ACC112 (cell line): ENCODE measurements around the gene AFG1L.
"Not testable (repeated sequence)": the region's sequence is repeated elsewhere in the genome, so short reads cannot be mapped to it uniquely, and the experiment has no call there.

Experiments
- H2AFZ ChIP-seq: fragments of 200-600 bp; sonication (generic); one replicate; pipeline ENCODE4 v1.6.0; 2017; ENCODE audit warnings: antibody characterized with exemption, low read length; ENCODE audit not compliant: unreplicated experiment
- H3K27ac ChIP-seq: fragments of 200-600 bp; sonication (generic); 2 replicates; pipeline ENCODE4 v1.5.1; 2014; ENCODE audit warnings: low read depth, mild to moderate bottlenecking, antibody characterized with exemption, low read length, moderate library complexity
- H3K27me3 ChIP-seq: fragments of 200-600 bp; sonication (generic); 2 replicates; pipeline ENCODE4 v1.6.1; 2014; ENCODE audit warnings: mild to moderate bottlenecking, antibody characterized with exemption, low read length, moderate library complexity, mixed read lengths; ENCODE audit not compliant: insufficient read depth
- H3K36me3 ChIP-seq: fragments of 200-600 bp; sonication (generic); 2 replicates; pipeline ENCODE4 v1.6.1; 2016; ENCODE audit warnings: mild to moderate bottlenecking, antibody characterized with exemption, low read length, moderate library complexity, mixed read lengths; ENCODE audit not compliant: insufficient read depth
- H3K4me1 ChIP-seq: fragments of 200-600 bp; sonication (generic); one replicate; pipeline ENCODE4 v1.6.1; 2016; ENCODE audit warnings: low read length, mixed read lengths; ENCODE audit not compliant: insufficient read depth, unreplicated experiment, control insufficient read depth
- H3K4me3 ChIP-seq: fragments of 200-600 bp; sonication (generic); 2 replicates; pipeline ENCODE4 v1.5.1; 2014; ENCODE audit warnings: mild to moderate bottlenecking, low read depth, low read length
- H3K79me2 ChIP-seq: fragments of 200-600 bp; sonication (generic); one replicate; pipeline ENCODE4 v1.6.0; 2016; ENCODE audit warnings: low read length; ENCODE audit not compliant: control insufficient read depth, unreplicated experiment, insufficient read depth

Gene AFG1L

DNA sequence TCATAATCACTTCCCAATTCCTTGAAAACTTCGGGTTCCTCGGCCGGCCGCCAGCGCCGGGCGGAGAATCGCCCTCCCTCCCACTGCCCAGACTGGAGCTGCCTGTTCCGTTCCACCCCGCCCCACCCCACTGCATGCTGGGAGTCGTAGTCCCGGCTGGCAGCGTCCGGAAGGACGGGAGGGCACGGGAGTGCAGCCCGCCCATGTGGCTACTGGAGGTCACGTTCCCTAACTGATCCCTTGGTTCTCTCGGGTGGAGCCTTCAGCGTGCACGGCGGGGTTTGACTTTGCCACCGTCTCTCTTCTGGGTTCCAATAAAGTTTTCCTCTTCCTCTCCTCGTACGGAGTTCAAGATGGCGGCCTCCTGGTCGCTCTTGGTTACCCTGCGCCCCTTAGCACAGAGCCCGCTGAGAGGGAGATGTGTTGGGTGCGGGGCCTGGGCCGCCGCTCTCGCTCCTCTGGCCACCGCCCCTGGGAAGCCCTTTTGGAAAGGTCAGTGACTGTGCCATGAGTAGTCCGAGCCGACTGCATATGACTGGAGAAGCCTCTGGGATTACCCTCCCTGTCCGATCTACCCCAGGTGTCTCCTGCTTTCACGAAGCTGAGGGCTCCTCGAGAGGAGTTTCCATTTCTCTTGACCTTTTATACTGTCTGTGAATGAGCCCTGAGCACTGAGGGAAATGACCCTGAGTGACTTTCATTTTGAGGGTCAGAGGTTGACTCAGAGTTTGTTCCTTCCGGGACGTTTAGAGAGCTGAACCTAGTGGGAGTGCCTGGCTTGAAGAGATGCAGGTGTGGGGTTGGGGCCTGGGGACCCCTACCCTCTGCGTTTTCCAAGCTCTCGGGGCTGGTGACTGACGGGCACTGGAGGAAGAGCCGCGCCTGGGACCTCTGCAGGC lies at the start of gene AFG1L:
AFG1L (plus strand) TSS at position 328 of the 899 bp plus-strand sequence; CDS start at position 354, 26 bp downstream.
- peaks cover 10% of the 10 kb centered on the region for H3K79me2 ChIP-seq
- H2AFZ ChIP-seq = peak within 1 kb of the TSS; percentile 99
- H3K36me3 ChIP-seq = no peaks in the 10 kb centered on the region
- peak within 1 kb of the TSS; percentile 85 for H3K27ac ChIP-seq
- H3K4me1 ChIP-seq = no peaks in the 10 kb centered on the region
- H3K4me3 ChIP-seq = peak within 1 kb of the TSS; percentile 98
- no peaks in the 10 kb centered on the region for H3K27me3 ChIP-seq

DNA sequence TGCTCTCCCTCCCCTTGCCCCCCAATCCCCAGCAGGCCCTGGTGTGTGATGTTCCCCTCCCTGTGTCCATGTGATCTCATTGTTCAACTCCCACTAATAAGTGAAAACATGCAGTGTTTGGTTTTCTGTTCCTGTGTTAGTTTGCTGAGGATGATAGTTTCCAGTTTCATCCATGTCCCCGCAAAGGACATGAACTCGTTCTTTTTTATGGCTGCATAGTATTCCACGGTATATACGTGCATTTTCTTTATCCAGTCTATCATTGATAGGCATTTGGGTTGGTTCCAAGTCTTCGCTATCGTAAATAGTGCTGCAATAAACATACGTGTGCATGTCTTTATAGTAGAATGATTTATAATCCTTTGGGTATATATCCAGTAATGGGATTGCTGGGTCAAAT lies 49.8 kb upstream of the AFG1L start:
- peaks cover 68% of the 10 kb centered on the region for H3K79me2 ChIP-seq
- H3K4me3 ChIP-seq, H3K27me3 ChIP-seq, H3K27ac ChIP-seq, H3K4me1 ChIP-seq, H2AFZ ChIP-seq: not testable (repeated sequence)
- H3K36me3 ChIP-seq = peaks cover 25% of the 10 kb centered on the region; the same call in 1 of the 2 replicates

GRCh38 chr6:108247965-108248536 lies 46.8 kb upstream of the AFG1L start:
- Histone ChIP-seq H3K79me2 (peaks cover 74% of the 10 kb centered on the region), H3K27me3 (no peaks in the 10 kb centered on the region), H3K27ac (no peak overlapping the region), H3K36me3 (peaks cover 11% of the 10 kb centered on the region; the same call in 1 of the 2 replicates), H3K4me3 (no peak overlapping the region), H2AFZ (no peak overlapping the region), H3K4me1 (no peaks in the 10 kb centered on the region)

GRCh38 chr6:108250240-108250866 lies 44.5 kb upstream of the AFG1L start:
- Histone ChIP-seq H3K36me3 (peaks cover 11% of the 10 kb centered on the region; the same call in 1 of the 2 replicates), H3K4me3 (no peak overlapping the region), H3K27me3 (no peaks in the 10 kb centered on the region), H2AFZ (no peak overlapping the region), H3K27ac (no peak overlapping the region), H3K4me1 (no peaks in the 10 kb centered on the region), H3K79me2 (peaks cover 81% of the 10 kb centered on the region)

DNA sequence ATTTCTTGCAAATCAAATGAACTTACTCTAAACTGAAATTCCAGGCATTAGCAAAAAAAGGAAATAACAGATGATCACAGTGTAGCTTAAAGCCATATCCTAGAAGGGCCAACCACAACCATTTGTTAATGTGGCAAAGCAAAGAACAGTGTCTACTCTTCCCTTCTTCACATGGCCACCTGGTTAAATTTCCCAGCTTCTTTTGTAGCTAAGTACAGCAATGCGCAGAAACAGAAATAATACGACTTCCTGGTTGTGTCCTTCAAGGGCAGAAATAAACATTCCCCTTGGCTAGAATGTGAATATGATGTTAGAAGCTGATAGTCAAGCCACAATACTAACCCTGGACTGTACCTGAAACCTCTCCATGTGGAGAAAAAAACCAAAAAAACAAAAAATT lies 43.6 kb upstream of the AFG1L start:
- H3K27me3 ChIP-seq = no peaks in the 10 kb centered on the region
- H3K36me3 ChIP-seq = peaks cover 13% of the 10 kb centered on the region; the same call in 1 of the 2 replicates
- no peaks in the 10 kb centered on the region for H3K4me1 ChIP-seq
- no peak overlapping the region for H3K4me3 ChIP-seq
- no peak overlapping the region for H3K27ac ChIP-seq
- no peak overlapping the region for H2AFZ ChIP-seq
- peaks cover 90% of the 10 kb centered on the region for H3K79me2 ChIP-seq

DNA sequence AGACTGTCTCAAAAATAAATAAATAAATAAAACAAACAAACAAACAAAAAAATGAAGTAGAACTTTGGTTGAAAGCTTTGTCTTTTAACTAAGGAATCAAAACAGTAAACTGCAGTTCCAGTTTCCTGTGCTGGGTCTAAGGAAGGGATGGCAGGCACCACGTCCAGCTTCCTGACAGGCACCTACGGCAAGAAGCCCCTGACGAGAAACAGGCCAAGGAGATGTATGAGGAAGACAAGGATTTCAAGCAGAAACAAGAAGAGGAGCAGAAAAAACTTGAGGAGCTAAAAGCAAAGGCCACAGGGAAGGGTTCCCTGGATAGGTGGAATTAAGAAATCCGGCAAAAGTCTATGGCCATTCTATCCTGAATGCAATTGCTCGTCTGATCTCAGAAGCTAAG lies 42.8 kb upstream of the AFG1L start:
- Histone ChIP-seq H2AFZ (no peak overlapping the region), H3K27me3 (no peaks in the 10 kb centered on the region), H3K4me3 (no peak overlapping the region), H3K36me3 (peaks cover 13% of the 10 kb centered on the region; the same call in 1 of the 2 replicates), H3K79me2 (peaks cover 92% of the 10 kb centered on the region), H3K27ac (no peak overlapping the region), H3K4me1 (no peaks in the 10 kb centered on the region)

GRCh38 chr6:108253241-108253640 lies 41.6 kb upstream of the AFG1L start:
- Histone ChIP-seq H3K4me3 (no peak overlapping the region), H3K4me1 (no peaks in the 10 kb centered on the region), H3K36me3 (peaks cover 5% of the 10 kb centered on the region; the same call in 1 of the 2 replicates), H3K79me2 (peaks cover 92% of the 10 kb centered on the region), H3K27ac (no peak overlapping the region), H2AFZ (no peak overlapping the region), H3K27me3 (no peaks in the 10 kb centered on the region)

DNA sequence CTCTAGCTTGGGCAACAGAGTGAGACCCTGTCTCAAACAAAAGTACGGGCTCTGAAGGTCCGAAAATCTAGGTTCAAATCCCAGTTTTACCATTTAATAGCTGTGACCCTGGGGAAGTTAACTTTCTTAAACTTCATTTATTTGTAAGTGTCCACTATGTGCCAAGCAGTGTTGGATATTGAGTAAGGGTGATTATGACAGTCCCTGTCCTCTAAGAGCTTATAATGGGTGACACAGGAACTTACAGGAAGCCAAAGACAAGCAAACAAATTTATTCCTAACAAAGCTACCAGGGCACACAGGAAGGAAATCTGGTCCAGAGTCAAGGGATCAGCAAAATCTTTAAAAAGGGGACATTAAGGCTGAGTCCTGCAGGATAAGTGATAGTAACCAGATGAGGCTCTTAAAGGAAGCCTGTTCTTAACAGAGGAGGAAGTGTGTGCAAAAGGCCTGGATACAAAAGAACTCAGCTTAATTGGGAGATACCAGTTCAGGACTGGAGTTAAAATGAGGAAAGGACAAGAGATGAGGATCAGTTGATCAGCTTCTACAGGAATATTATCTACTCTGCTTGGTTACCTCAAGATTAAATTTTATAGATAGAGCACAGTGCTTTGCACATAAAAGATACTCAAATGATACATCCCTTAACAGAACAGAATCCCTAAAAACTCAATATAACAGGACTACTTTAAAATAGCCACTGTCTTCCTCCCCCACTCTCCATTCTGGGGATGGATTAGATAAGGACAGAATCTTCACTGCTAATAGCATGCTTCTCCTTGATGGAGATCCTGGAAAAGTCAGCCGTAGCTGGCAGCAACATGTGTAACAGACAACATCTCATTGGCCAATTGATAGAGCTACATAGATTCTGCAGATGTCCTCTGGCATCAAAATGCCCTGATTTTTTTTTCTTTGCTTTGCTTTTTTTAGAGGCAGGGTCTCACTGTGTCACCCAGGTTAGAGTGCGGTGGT lies 40.1 kb upstream of the AFG1L start:
- Histone ChIP-seq H3K4me1 (no peaks in the 10 kb centered on the region), H2AFZ (no peak overlapping the region), H3K27ac (no peak overlapping the region), H3K36me3 (0 out of 2 replicates have a peak, but pooled peaks cover 4% of the 10 kb centered on the region), H3K79me2 (peaks cover 95% of the 10 kb centered on the region), H3K27me3 (no peaks in the 10 kb centered on the region), H3K4me3 (no peak overlapping the region)

GRCh38 chr6:108260126-108260808 lies 34.6 kb upstream of the AFG1L start:
- H3K4me3 ChIP-seq = peak overlapping the region; percentile 99
- peak overlapping the region; percentile 96 for H2AFZ ChIP-seq
- H3K36me3 ChIP-seq = 0 out of 2 replicates have a peak, but pooled peaks cover 4% of the 10 kb centered on the region
- peaks cover 56% of the 10 kb centered on the region for H3K79me2 ChIP-seq
- H3K4me1 ChIP-seq = no peaks in the 10 kb centered on the region
- no peaks in the 10 kb centered on the region for H3K27me3 ChIP-seq
- peak overlapping the region; percentile 85 for H3K27ac ChIP-seq
